ENCODE results near the gene MYLK4. TPM values are rescaled to one million over a fixed set of nuclear protein-coding genes. Genes with fewer than 3 reads are reported as not detected.

The MYLK4 gene
- total and polyA plus RNA-seq, 4 donors = 0.27 to 1.6 (median 1.0) TPM

DNA sequence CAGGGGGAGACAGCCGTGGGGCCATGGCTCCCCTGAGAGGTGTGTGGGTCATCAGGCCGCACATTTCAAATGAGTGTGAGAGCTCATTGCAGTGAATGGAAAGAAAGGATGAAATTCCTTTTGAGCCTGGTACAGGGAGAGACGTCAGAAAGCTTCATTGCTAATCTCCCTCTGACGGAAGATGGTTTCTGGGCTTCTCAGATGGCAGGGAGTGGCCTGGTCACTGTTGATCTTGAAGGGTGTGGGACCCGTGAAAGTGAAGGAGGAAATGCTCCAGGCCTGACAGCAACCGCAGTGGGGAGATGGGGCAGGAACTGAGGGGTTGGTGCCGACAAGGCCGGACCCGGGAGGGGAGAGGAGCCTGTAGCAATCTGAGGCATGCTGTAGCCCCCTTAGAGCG, 127.4 kb downstream of the MYLK4 start:
- 76 to 84% methylated on average over 10 of the region's 10 CpGs for WGBS, 2 donors
- Histone ChIP-seq H3K9ac (ENCODE audit: insufficient read depth in 1 of 2, low read length in 2 of 2) (no peak overlapping the region), H3K4me1 (ENCODE audit: control insufficient read depth in 5 of 5, insufficient read depth in 5 of 5, low read length in 5 of 5) (peaks cover 0 to 75% (median 19%) of the 10 kb centered on the region in 5 donors), H3K27me3 (ENCODE audit: control insufficient read depth in 3 of 3, insufficient read depth in 3 of 3, low read length in 2 of 3) (no peaks in the 10 kb centered on the region), H3K27ac (ENCODE audit: low read depth in 1 of 2, low read length in 1 of 2) (no peak overlapping the region), H3K4me3 (no peak overlapping the region), H3K9me3 (ENCODE audit: control insufficient read depth in 4 of 4, insufficient read depth in 3 of 4, low read length in 3 of 4) (no peaks in the 10 kb centered on the region), H3K36me3 (ENCODE audit: control insufficient read depth in 4 of 4, insufficient read depth in 4 of 4, low read length in 4 of 4) (no peaks in the 10 kb centered on the region)
- TF ChIP-seq, protein P1, sequence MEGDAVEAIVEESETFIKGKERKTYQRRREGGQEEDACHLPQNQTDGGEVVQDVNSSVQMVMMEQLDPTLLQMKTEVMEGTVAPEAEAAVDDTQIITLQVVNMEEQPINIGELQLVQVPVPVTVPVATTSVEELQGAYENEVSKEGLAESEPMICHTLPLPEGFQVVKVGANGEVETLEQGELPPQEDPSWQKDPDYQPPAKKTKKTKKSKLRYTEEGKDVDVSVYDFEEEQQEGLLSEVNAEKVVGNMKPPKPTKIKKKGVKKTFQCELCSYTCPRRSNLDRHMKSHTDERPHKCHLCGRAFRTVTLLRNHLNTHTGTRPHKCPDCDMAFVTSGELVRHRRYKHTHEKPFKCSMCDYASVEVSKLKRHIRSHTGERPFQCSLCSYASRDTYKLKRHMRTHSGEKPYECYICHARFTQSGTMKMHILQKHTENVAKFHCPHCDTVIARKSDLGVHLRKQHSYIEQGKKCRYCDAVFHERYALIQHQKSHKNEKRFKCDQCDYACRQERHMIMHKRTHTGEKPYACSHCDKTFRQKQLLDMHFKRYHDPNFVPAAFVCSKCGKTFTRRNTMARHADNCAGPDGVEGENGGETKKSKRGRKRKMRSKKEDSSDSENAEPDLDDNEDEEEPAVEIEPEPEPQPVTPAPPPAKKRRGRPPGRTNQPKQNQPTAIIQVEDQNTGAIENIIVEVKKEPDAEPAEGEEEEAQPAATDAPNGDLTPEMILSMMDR (IDR thresholded peaks at IDR 0.05; ENCODE audit: control extremely low read depth, extremely low read depth) = no peak
- no peak for ATAC-seq (ENCODE audit: insufficient read depth, low FRiP score)
- DNase-seq = no peak

DNA sequence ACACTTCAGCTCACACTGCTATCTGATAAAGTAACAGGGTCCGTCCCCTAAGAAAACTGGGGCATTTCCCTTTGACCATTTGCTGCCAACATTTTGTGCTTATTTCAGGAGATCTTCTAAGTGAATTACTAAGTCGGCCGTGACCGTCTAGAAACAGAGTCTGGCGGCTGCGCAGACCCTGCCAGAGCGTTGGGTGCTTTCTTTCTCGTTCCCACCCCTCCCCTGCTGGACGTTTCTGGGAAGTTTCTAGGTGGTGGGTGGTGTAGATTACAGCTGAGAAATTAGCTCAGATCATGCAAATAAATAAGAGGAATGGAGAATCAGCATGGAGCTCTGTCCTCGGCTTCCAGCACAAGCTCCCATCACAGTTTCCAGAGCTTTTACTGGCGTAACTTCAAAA, 128.1 kb downstream of the MYLK4 start:
- ATAC-seq (ENCODE audit: insufficient read depth, low FRiP score) (peak; percentile 53), DNase-seq (peak in 2 of 3 donors; percentile 56 to 80)
- Histone ChIP-seq H3K9ac (ENCODE audit: insufficient read depth in 1 of 2, low read length in 2 of 2) (no peak overlapping the region), H3K27ac (ENCODE audit: low read depth in 1 of 2, low read length in 1 of 2) (no peak overlapping the region), H3K4me3 (no peak overlapping the region), H3K36me3 (ENCODE audit: control insufficient read depth in 4 of 4, insufficient read depth in 4 of 4, low read length in 4 of 4) (no peaks in the 10 kb centered on the region), H3K4me1 (ENCODE audit: control insufficient read depth in 5 of 5, insufficient read depth in 5 of 5, low read length in 5 of 5) (peaks cover 0 to 81% (median 19%) of the 10 kb centered on the region in 5 donors), H3K9me3 (ENCODE audit: control insufficient read depth in 4 of 4, insufficient read depth in 3 of 4, low read length in 3 of 4) (no peaks in the 10 kb centered on the region), H3K27me3 (ENCODE audit: control insufficient read depth in 3 of 3, insufficient read depth in 3 of 3, low read length in 2 of 3) (no peaks in the 10 kb centered on the region)
- TF ChIP-seq, protein P1 (IDR thresholded peaks at IDR 0.05; ENCODE audit: control extremely low read depth, extremely low read depth) = no peak
- 81 to 88% methylated on average over 11 of the region's 11 CpGs for WGBS, 2 donors

DNA sequence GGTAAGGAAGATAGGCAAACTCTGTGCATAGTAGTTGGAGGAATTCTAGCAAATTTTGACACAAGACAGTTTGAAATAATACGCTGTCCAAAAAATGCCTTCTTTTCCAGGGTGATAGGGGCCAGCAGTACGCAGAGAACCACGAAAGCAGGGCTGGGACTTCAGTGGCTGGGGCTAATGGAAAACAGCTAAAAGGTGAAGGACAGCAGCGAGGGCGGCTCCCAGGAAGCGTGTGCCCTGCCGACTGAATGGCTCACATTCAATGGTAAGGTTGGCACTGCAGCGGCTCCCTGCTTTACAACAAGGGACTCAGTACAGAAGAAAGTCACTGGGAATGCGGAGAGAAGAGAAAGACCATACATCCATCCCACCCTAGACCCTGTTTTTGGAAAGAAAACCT, 131.1 kb downstream of the MYLK4 start:
- 90 to 93% methylated on average over 9 of the region's 9 CpGs for WGBS, 2 donors
- TF ChIP-seq, protein P1 (IDR thresholded peaks at IDR 0.05; ENCODE audit: control extremely low read depth, extremely low read depth) = no peak
- no peak for ATAC-seq (ENCODE audit: insufficient read depth, low FRiP score)

DNA sequence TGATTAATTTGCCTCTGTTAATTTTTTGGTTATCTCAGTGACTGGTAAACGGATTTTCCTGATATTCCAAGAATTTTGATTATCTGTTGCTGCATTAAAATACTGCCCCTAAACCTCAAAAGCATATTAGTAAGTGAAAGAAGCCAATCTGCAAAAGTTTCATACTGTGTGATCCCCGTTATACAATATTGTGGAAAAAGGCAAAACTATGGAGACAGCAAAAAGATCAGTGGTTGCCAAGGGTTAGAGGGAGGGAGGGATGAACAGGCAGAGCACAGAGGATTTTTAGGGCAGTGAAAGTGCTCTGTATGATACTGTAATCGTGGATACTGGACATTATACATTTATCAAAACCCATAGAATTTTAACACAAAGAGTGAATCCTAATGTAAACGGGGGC, 133.0 kb downstream of the MYLK4 start:
- no peaks in the 10 kb centered on the region for H3K36me3 ChIP-seq (ENCODE audit: control insufficient read depth in 4 of 4, insufficient read depth in 4 of 4, low read length in 4 of 4)
- H3K27me3 ChIP-seq (ENCODE audit: control insufficient read depth in 3 of 3, insufficient read depth in 3 of 3, low read length in 2 of 3) = no peaks in the 10 kb centered on the region
- no peak overlapping the region for H3K4me3 ChIP-seq
- H3K4me1 ChIP-seq (ENCODE audit: control insufficient read depth in 5 of 5, insufficient read depth in 5 of 5, low read length in 5 of 5) = peaks cover 0 to 60% (median 2%) of the 10 kb centered on the region in 5 donors
- H3K9me3 ChIP-seq (ENCODE audit: control insufficient read depth in 4 of 4, insufficient read depth in 3 of 4, low read length in 3 of 4) = peaks cover 0 to 4% (median 0%) of the 10 kb centered on the region in 4 donors
- no peak overlapping the region for H3K27ac ChIP-seq (ENCODE audit: low read depth in 1 of 2, low read length in 1 of 2)
- TF ChIP-seq, protein P1 (IDR thresholded peaks at IDR 0.05; ENCODE audit: control extremely low read depth, extremely low read depth) = no peak
- H3K9ac ChIP-seq (ENCODE audit: insufficient read depth in 1 of 2, low read length in 2 of 2) = no peak overlapping the region
- ATAC-seq (ENCODE audit: insufficient read depth, low FRiP score) = no peak
- peak in 2 of 3 donors; percentile 57 to 61 for DNase-seq
- 84 to 92% methylated on average over 4 of the region's 4 CpGs for WGBS, 2 donors

More for the DNA sequence above, 131.1 kb downstream of the MYLK4 start:
- Histone ChIP-seq H3K27me3 (ENCODE audit: control insufficient read depth in 3 of 3, insufficient read depth in 3 of 3, low read length in 2 of 3) (no peaks in the 10 kb centered on the region), H3K27ac (ENCODE audit: low read depth in 1 of 2, low read length in 1 of 2) (no peak overlapping the region), H3K4me3 (no peak overlapping the region), H3K4me1 (ENCODE audit: control insufficient read depth in 5 of 5, insufficient read depth in 5 of 5, low read length in 5 of 5) (peaks cover 0 to 77% (median 19%) of the 10 kb centered on the region in 5 donors), H3K9ac (ENCODE audit: insufficient read depth in 1 of 2, low read length in 2 of 2) (no peak overlapping the region), H3K36me3 (ENCODE audit: control insufficient read depth in 4 of 4, insufficient read depth in 4 of 4, low read length in 4 of 4) (no peaks in the 10 kb centered on the region), H3K9me3 (ENCODE audit: control insufficient read depth in 4 of 4, insufficient read depth in 3 of 4, low read length in 3 of 4) (no peaks in the 10 kb centered on the region)
- no peak for DNase-seq

All from lung (tissue), 12 donors.